Mesothelial cell of epicardium (in vitro differentiated cells): ENCODE measurements around the gene TBC1D22A. TPM values are rescaled to one million over a fixed set of nuclear protein-coding genes. Genes with fewer than 3 reads are reported as not detected.

Experiments used
- DNase-seq, 2 experiments: peaks; one replicate each; pipeline ENCODE4 v3.0.0; 2021; ENCODE audit warnings: low spot score in 2 of 2; ENCODE audit not compliant: unreplicated experiment in 2 of 2
- H3K27ac Mint-ChIP-seq: 2 replicates; pipeline ENCODE4 v1.8.0; 2021; ENCODE audit warnings: mixed read lengths
- H3K27me3 Mint-ChIP-seq: 2 replicates; pipeline ENCODE4 v1.8.0; 2021; ENCODE audit warnings: low read depth, mixed read lengths
- H3K36me3 Mint-ChIP-seq: 2 replicates; pipeline ENCODE4 v1.8.0; 2021; ENCODE audit warnings: mixed read lengths
- H3K4me1 Mint-ChIP-seq: 2 replicates; pipeline ENCODE4 v1.8.0; 2021; ENCODE audit warnings: mixed read lengths
- H3K4me3 Mint-ChIP-seq: 2 replicates; pipeline ENCODE4 v1.8.0; 2021; ENCODE audit warnings: mild to moderate bottlenecking, moderate library complexity, mixed read lengths
- H3K9me3 Mint-ChIP-seq: 2 replicates; pipeline ENCODE4 v1.8.0; 2021; ENCODE audit warnings: mixed read lengths
- total RNA-seq: library from RNA; stranded (reverse); gene quantifications from 3 replicates; pipeline ENCODE4 v1.2.1, GENCODE V29; 2021
- TF ChIP-seq, protein P1 (sequence below): fragments of 200-600 bp; sonication (generic); IDR thresholded peaks from one replicate; pipeline ENCODE4 v1.5.0; 2021; ENCODE audit warnings: antibody characterized with exemption; ENCODE audit not compliant: unreplicated experiment

Gene TBC1D22A
- total RNA-seq, 1 donor from 2014 or later, result 26.6 TPM

DNA sequence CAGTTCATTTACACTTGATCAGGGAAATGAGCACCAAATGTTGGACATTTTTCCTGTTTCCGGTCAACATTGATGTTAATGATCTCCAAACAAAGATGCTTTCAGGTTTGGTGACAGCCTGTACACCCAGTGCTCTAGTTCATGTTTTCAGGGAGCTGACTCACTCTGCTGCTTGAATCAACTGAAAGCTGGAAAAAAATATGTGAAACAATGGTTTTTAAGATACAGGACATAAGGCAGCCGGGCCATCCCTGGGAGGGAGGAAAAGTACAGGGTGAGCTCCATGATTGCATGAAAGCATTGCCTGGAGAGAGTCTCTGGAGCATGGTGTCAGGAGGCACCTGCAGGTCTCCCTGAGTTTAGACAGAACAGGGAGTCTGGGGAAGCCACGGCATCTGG, 259.6 kb downstream of the TBC1D22A start:
- H3K27ac Mint-ChIP-seq, result no peak overlapping the region
- H3K36me3 Mint-ChIP-seq, result peaks cover 20% of the 10 kb centered on the region
- H3K4me3 Mint-ChIP-seq, result no peak overlapping the region
- H3K4me1 Mint-ChIP-seq, result no peaks in the 10 kb centered on the region
- TF ChIP-seq, protein P1, sequence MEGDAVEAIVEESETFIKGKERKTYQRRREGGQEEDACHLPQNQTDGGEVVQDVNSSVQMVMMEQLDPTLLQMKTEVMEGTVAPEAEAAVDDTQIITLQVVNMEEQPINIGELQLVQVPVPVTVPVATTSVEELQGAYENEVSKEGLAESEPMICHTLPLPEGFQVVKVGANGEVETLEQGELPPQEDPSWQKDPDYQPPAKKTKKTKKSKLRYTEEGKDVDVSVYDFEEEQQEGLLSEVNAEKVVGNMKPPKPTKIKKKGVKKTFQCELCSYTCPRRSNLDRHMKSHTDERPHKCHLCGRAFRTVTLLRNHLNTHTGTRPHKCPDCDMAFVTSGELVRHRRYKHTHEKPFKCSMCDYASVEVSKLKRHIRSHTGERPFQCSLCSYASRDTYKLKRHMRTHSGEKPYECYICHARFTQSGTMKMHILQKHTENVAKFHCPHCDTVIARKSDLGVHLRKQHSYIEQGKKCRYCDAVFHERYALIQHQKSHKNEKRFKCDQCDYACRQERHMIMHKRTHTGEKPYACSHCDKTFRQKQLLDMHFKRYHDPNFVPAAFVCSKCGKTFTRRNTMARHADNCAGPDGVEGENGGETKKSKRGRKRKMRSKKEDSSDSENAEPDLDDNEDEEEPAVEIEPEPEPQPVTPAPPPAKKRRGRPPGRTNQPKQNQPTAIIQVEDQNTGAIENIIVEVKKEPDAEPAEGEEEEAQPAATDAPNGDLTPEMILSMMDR, result no peak
- H3K9me3 Mint-ChIP-seq, result peaks cover 7% of the 10 kb centered on the region
- H3K27me3 Mint-ChIP-seq, result no peaks in the 10 kb centered on the region
- DNase-seq, result no peak

DNA sequence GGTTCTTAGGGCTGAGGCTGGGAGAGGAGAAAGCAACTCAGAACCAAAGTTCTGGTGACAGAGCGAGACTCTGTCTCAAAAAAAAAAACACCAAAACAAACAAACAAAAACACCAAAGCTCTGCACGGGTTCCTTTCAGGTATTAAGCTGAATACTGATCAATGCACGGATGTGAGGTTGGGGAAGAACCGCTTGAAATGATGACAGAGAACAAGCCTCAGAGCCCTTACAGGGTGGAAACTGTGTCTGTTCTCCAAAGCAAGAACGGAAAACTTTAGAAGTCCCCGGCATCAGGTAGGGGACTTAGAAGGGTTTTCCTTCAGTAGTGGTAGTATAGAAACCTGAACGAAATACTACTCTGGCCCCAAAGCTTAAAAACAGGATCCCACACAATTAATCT, 260.0 kb downstream of the TBC1D22A start:
- Mint-ChIP-seq H3K9me3 (peaks cover 7% of the 10 kb centered on the region), H3K36me3 (peaks cover 20% of the 10 kb centered on the region), H3K4me3 (no peak overlapping the region), H3K27me3 (no peaks in the 10 kb centered on the region), H3K27ac (no peak overlapping the region), H3K4me1 (no peaks in the 10 kb centered on the region)
- DNase-seq, result no peak
- TF ChIP-seq, protein P1, result no peak

DNA sequence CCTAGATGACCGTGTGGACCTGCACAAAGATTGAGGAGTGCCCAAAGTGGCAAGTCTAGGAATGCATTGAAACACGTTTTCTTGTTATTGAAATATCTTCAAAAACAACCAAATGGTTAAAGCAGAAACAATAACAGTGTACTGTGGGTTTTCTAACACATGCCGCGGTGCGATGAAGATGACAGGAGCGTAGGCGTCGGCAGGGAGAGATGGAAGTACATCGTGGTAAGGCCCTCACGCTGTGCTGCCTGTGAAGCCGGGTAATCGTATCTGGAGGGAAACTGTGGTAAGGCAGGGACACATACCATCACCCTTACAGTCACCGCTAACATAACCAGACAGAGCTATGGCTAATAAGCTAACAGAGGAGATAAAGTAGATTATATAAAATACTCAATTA, 261.4 kb downstream of the TBC1D22A start:
- TF ChIP-seq, protein P1, result no peak
- peaks cover 7% of the 10 kb centered on the region for H3K9me3 Mint-ChIP-seq
- H3K27ac Mint-ChIP-seq, result no peak overlapping the region
- H3K27me3 Mint-ChIP-seq, result no peaks in the 10 kb centered on the region
- DNase-seq, result no peak
- no peaks in the 10 kb centered on the region for H3K4me1 Mint-ChIP-seq
- H3K36me3 Mint-ChIP-seq, result peaks cover 20% of the 10 kb centered on the region
- H3K4me3 Mint-ChIP-seq, result no peak overlapping the region

DNA sequence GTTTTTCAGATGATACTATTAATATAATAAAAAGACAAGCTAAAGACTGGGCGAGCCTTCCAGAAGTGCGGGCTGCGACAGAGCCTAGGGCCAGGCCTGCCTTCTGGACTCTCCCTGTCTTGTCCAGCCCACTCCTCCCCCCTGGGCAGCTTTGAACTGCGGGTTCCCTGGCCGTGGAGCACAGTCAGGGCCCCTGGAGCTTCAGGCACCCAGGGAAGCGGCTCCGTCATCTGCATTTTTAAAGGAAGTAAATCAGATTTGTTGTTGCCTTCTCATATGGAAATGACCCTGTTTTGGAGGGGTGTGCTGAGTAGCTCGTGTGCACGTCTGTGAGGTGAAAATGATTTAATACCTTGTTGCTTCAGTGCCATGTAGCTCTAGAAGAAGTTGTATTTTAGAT, 265.3 kb downstream of the TBC1D22A start:
- Mint-ChIP-seq H3K9me3 (no peaks in the 10 kb centered on the region), H3K27me3 (no peaks in the 10 kb centered on the region), H3K27ac (no peak overlapping the region), H3K4me3 (no peak overlapping the region), H3K4me1 (peaks cover 7% of the 10 kb centered on the region), H3K36me3 (peaks cover 7% of the 10 kb centered on the region)
- TF ChIP-seq, protein P1, result no peak
- no peak for DNase-seq

DNA sequence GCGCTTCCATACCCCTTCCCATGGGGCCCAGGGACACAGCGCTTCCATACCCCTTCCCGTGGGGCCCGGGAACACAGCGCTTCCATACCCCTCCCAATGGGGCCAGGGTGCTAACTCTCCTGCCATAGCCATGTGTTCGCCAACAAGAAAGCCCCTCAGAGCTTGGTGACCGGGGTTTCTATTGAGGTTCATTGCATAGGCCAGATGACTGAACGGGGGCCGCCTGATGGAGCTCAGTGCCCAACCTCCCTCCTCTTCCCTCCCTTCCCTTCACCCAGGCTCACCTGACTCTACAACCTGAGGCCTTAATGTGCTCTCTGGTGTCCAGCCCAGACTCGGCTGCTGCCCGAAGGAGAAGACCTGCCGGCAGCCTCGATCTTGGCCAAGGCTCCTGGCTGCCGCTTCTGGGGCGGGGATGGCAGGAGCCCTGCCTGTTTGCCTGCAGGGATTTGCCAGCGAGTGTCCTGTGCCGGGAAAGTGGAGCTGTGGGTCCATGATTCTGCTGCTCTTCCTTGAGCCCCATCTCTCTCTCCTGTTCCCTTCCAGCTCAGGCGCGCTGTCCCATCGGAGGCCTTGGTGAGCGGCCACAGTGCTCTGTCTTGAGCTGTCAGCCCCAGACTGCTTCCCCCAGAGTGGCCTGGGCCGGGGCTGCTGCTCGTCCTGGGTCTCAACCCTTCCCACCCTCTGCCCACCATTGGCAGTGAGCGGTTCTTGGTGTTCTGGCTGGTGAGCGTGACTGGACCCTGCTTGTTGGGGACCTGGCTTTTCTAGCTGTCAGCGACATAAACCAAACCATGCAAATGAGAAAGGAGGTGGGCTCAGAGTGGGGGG, 267.0 kb downstream of the TBC1D22A start:
- H3K27me3 Mint-ChIP-seq, result no peaks in the 10 kb centered on the region
- H3K9me3 Mint-ChIP-seq, result no peaks in the 10 kb centered on the region
- no peak overlapping the region for H3K4me3 Mint-ChIP-seq
- TF ChIP-seq, protein P1, result no peak
- no peak for DNase-seq
- peaks cover 7% of the 10 kb centered on the region for H3K4me1 Mint-ChIP-seq
- H3K36me3 Mint-ChIP-seq, result no peaks in the 10 kb centered on the region
- no peak overlapping the region for H3K27ac Mint-ChIP-seq
